Aorta (tissue), 5 donors: Measurements from ENCODE around the gene KLHDC4. TPM values are rescaled to one million over a fixed set of nuclear protein-coding genes. Genes with fewer than 3 reads are reported as not detected.

ENCODE experiments used
- ATAC-seq: fragments of 200-7000 bp; cut with Tn5 transposase; one replicate; pipeline ENCODE4 v1.9.1; 2022; ENCODE audit warnings: moderate library complexity; ENCODE audit not compliant: low FRiP score
- DNase-seq, 2 donors: peaks; one replicate each; pipeline ENCODE4 v3.0.0-alpha.2; 2020
- H3K27ac ChIP-seq, 2 donors: one replicate each; pipeline ENCODE4 v1.5.1; 2013; ENCODE audit warnings: low read length in 2 of 2, mild to moderate bottlenecking in 2 of 2, moderate library complexity in 2 of 2, control low read depth in 1 of 2, inconsistent platforms in 1 of 2, low read depth in 1 of 2
- H3K27me3 ChIP-seq, 2 donors: one replicate each; pipeline ENCODE4 v1.6.1; 2013; ENCODE audit warnings: control low read depth in 1 of 2, low read length in 1 of 2, mild to moderate bottlenecking in 1 of 2, moderate library complexity in 1 of 2; ENCODE audit not compliant: insufficient read depth in 2 of 2, control insufficient read depth in 1 of 2
- H3K36me3 ChIP-seq, 2 donors: one replicate each; pipeline ENCODE4 v1.6.1; 2013; ENCODE audit warnings: control low read depth in 1 of 2, low read length in 1 of 2, mild to moderate bottlenecking in 1 of 2; ENCODE audit not compliant: insufficient read depth in 2 of 2, control insufficient read depth in 1 of 2
- H3K4me1 ChIP-seq, 2 donors: one replicate each; pipeline ENCODE4 v1.6.1; 2013; ENCODE audit warnings: low read length in 2 of 2, control low read depth in 1 of 2, mild to moderate bottlenecking in 1 of 2, moderate library complexity in 1 of 2; ENCODE audit not compliant: insufficient read depth in 2 of 2, control insufficient read depth in 1 of 2
- H3K4me3 ChIP-seq, 2 donors: one replicate each; pipeline ENCODE4 v1.5.1; 2013; ENCODE audit warnings: low read length in 2 of 2, control low read depth in 1 of 2, mild to moderate bottlenecking in 1 of 2
- H3K9me3 ChIP-seq: one replicate; pipeline ENCODE4 v1.6.1; 2013; ENCODE audit warnings: mild to moderate bottlenecking, low read length; ENCODE audit not compliant: control insufficient read depth
- WGBS, 2 donors: extraction: QIAGEN DNeasy Blood & Tissue Kit; methylation state at CpG; one replicate each; pipeline ENCODE4 v1.1.7; 2013; 5-methylcytosine and 5-hydroxymethylcytosine counted together
- intact Hi-C, 2 donors: fragments of 100-400 bp; cut with DNase I; formaldehyde crosslinking; loops; one replicate each; pipeline versions ENCODE4 v1.14.2 to v1.15.0; 2022
- polyA plus RNA-seq, 2 donors: library from polyadenylated mRNA; stranded (reverse); fragments of 200-250 nt; gene quantifications; one replicate each; pipeline ENCODE4 v1.2.3, GENCODE V29; 2013
- total RNA-seq, 2 donors: library from RNA; stranded (reverse); fragmentation: NEBNext Ultra II Directional; extraction: Animal tissue kit (Norgen Biotek cat#: 25700); gene quantifications; one replicate each; pipeline ENCODE4 v1.2.1, GENCODE V29; 2021
- donor health status: healthy with polysubstance abuse.
- donor health status: Bipolar disorder and iron deficiency.
- donor health status: DM: no; HTN: no; CAD: no.
- donor health status: DM: no; HTN: no; CAD: no.
- donor health status: DM: yes; HTN: yes; CAD: no.

Gene KLHDC4
- total and polyA plus RNA-seq, 4 donors = 12.0 to 52.3 (median 36.1) TPM

GRCh38 chr16:87709677-87710076, 56.1 kb downstream of the KLHDC4 start:
- H3K36me3 ChIP-seq = no peaks in the 10 kb centered on the region
- H3K27me3 ChIP-seq = no peaks in the 10 kb centered on the region
- intact Hi-C loops = no loop called here
- ATAC-seq (no peak), DNase-seq (no peak)
- no peaks in the 10 kb centered on the region for H3K4me1 ChIP-seq
- H3K27ac ChIP-seq = no peak overlapping the region
- 92 to 94% methylated on average over 12 of the region's 12 CpGs for WGBS, 2 donors
- H3K4me3 ChIP-seq = no peak overlapping the region
- no peaks in the 10 kb centered on the region for H3K9me3 ChIP-seq

- Histone ChIP-seq H3K27ac (no peak overlapping the region), H3K9me3 (no peaks in the 10 kb centered on the region), H3K4me3 (no peak overlapping the region), H3K4me1 (no peaks in the 10 kb centered on the region), H3K36me3 (no peaks in the 10 kb centered on the region), H3K27me3 (no peaks in the 10 kb centered on the region)
- DNase-seq = no peak
- no peak for ATAC-seq
- 90 to 91% methylated on average over 45 to 49 of the region's 49 CpGs for WGBS, 2 donors
- intact Hi-C loops = no loop called here
Measured at GRCh38 chr16:87708881-87709638, 56.7 kb downstream of the KLHDC4 start.

- no peak overlapping the region for H3K27ac ChIP-seq
Measured at GRCh38 chr16:87707714-87708580, 57.8 kb downstream of the KLHDC4 start.

GRCh38 chr16:87707097-87707496, 58.7 kb downstream of the KLHDC4 start:
- H3K27ac ChIP-seq = no peak overlapping the region
- DNase-seq (no peak), ATAC-seq (no peak)
- H3K4me1 ChIP-seq = no peaks in the 10 kb centered on the region
- no peaks in the 10 kb centered on the region for H3K9me3 ChIP-seq
- intact Hi-C loops = no loop called here
- no peak overlapping the region for H3K4me3 ChIP-seq
- H3K27me3 ChIP-seq = no peaks in the 10 kb centered on the region
- H3K36me3 ChIP-seq = peaks cover 0 to 4% of the 10 kb centered on the region in 2 donors
- 87 to 89% methylated on average over 17 of the region's 17 CpGs for WGBS, 2 donors

More at GRCh38 chr16:87707714-87708580, 57.8 kb downstream of the KLHDC4 start:
- no peaks in the 10 kb centered on the region for H3K4me1 ChIP-seq
- H3K9me3 ChIP-seq = no peaks in the 10 kb centered on the region
- H3K36me3 ChIP-seq = peaks cover 0 to 4% of the 10 kb centered on the region in 2 donors
- H3K4me3 ChIP-seq = no peak overlapping the region
- 88 to 92% methylated on average over 45 of the region's 45 CpGs for WGBS, 2 donors
- H3K27me3 ChIP-seq = no peaks in the 10 kb centered on the region
- no peak for DNase-seq
- no peak for ATAC-seq
- intact Hi-C loops = no loop called here

- H3K9me3 ChIP-seq = no peaks in the 10 kb centered on the region
- no peak overlapping the region for H3K27ac ChIP-seq
- no peaks in the 10 kb centered on the region for H3K27me3 ChIP-seq
- peaks cover 0 to 4% of the 10 kb centered on the region in 2 donors for H3K36me3 ChIP-seq
- no peak for ATAC-seq
- WGBS, 2 donors = 70 to 75% methylated on average over 26 to 28 of the region's 28 CpGs
- no peaks in the 10 kb centered on the region for H3K4me1 ChIP-seq
- no peak overlapping the region for H3K4me3 ChIP-seq
- DNase-seq = no peak
- intact Hi-C loops = no loop called here
Measured at GRCh38 chr16:87706278-87707000, 59.3 kb downstream of the KLHDC4 start.

- intact Hi-C loops = no loop called here
- Histone ChIP-seq H3K27ac (no peak overlapping the region), H3K4me1 (no peaks in the 10 kb centered on the region), H3K36me3 (peaks cover 0 to 4% of the 10 kb centered on the region in 2 donors), H3K27me3 (no peaks in the 10 kb centered on the region), H3K9me3 (no peaks in the 10 kb centered on the region), H3K4me3 (no peak overlapping the region)
- no peak for DNase-seq
- ATAC-seq = no peak
- 71 to 75% methylated on average over 29 to 31 of the region's 31 CpGs for WGBS, 2 donors
Measured at GRCh38 chr16:87705771-87706277, 60.0 kb downstream of the KLHDC4 start.

GRCh38 chr16:87704754-87705353, 60.9 kb downstream of the KLHDC4 start:
- intact Hi-C loops = no loop called here
- Histone ChIP-seq H3K36me3 (peaks cover 0 to 4% of the 10 kb centered on the region in 2 donors), H3K27me3 (no peaks in the 10 kb centered on the region), H3K27ac (no peak overlapping the region), H3K4me3 (no peak overlapping the region), H3K9me3 (no peaks in the 10 kb centered on the region), H3K4me1 (no peaks in the 10 kb centered on the region)
- no peak for ATAC-seq
- no peak for DNase-seq
- 93 to 94% methylated on average over 28 to 34 of the region's 34 CpGs for WGBS, 2 donors

- H3K27ac ChIP-seq = no peak overlapping the region
- 91% methylated on average over 29 of the region's 29 CpGs for WGBS, 2 donors
- no peaks in the 10 kb centered on the region for H3K9me3 ChIP-seq
- H3K27me3 ChIP-seq = no peaks in the 10 kb centered on the region
- peaks cover 0 to 4% of the 10 kb centered on the region in 2 donors for H3K36me3 ChIP-seq
- no peak for ATAC-seq
- no peak for DNase-seq
- H3K4me3 ChIP-seq = no peak overlapping the region
- H3K4me1 ChIP-seq = no peaks in the 10 kb centered on the region
- intact Hi-C loops = no loop called here
Measured at GRCh38 chr16:87703835-87704375, 61.9 kb downstream of the KLHDC4 start.
